Activated B cell treated with CpG ODN at 0.5 μM for 24 hours (primary cell): Measurements from ENCODE around the gene ABR. TPM values are rescaled to one million over a fixed set of nuclear protein-coding genes. Genes with fewer than 3 reads are reported as not detected.

Experiments
- ATAC-seq: fragments of 200-7000 bp; cut with Tn5 transposase; one replicate; pipeline ENCODE4 v1.10.0; 2021; ENCODE audit warnings: low read depth, mild to moderate bottlenecking, moderate library complexity
- CTCF ChIA-PET: fragments of 350-600 bp; sonication (Branson Sonifier 250); formaldehyde crosslinking; loops from one replicate; lab custom pipeline; 2021; ENCODE audit warnings: antibody characterized with exemption; lab: Charles Lee
- POLR2A ChIA-PET: fragments of 350-600 bp; sonication (Branson Sonifier 250); formaldehyde crosslinking; loops from one replicate; lab custom pipeline; 2021; ENCODE audit warnings: antibody characterized with exemption; lab: Charles Lee
- DNase-seq: peaks from one replicate; pipeline ENCODE4 v3.0.0; 2022
- H3K27ac Mint-ChIP-seq: one replicate; pipeline ENCODE4 v1.8.0; 2020; ENCODE audit warnings: mixed read lengths
- H3K27me3 Mint-ChIP-seq: one replicate; pipeline ENCODE4 v1.8.0; 2021; ENCODE audit warnings: mixed read lengths
- H3K36me3 Mint-ChIP-seq: one replicate; pipeline ENCODE4 v1.8.0; 2021; ENCODE audit warnings: low read depth, mixed read lengths
- H3K4me1 Mint-ChIP-seq: one replicate; pipeline ENCODE4 v1.8.0; 2021; ENCODE audit warnings: mixed read lengths
- H3K4me3 Mint-ChIP-seq: one replicate; pipeline ENCODE4 v1.8.0; 2020; ENCODE audit warnings: mild to moderate bottlenecking, mixed read lengths
- H3K9me3 Mint-ChIP-seq: one replicate; pipeline ENCODE4 v1.8.0; 2020; ENCODE audit warnings: mixed read lengths
- intact Hi-C: fragments of 100-400 bp; cut with micrococcal nuclease; formaldehyde crosslinking; loops from one replicate; pipeline ENCODE4 v1.15.1; 2024
- total RNA-seq: library from RNA; stranded (reverse); gene quantifications from 2 replicates; pipeline ENCODE4 v1.2.3, GENCODE V29; 2022
- TF ChIP-seq, protein P1 (sequence below): fragments of 200-600 bp; IDR thresholded peaks from one replicate; pipeline ENCODE4 v1.8.0; 2022; ENCODE audit warnings: antibody characterized with exemption, mild to moderate bottlenecking

The ABR gene
- total RNA-seq, 1 donor from 2014 or later, result 150 TPM

DNA sequence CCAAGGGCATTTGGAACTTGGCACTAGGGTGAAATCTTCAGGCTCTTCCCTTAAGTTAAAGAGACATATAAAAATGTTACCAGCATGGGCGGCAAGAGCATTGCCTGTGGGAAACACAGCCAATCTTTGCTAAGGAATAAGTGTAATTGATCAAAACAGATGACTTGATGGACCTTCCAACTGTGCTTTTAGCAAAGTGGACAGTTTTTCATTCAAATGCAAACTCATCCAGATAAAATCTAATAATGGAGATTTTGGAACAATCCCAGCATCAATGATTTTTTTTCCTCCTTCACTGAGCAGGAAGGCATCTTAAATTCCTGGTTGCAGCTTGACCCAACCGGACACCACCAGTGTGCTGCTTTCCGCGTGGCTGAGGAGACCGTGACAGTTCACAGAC, 47.6 kb upstream of the ABR start:
- H3K27me3 Mint-ChIP-seq, result peaks cover 7% of the 10 kb centered on the region
- H3K9me3 Mint-ChIP-seq, result no peaks in the 10 kb centered on the region
- CTCF ChIA-PET, result interaction anchor here (1.3 to 2.6 kb wide), 4 partner anchors 11 to 105 kb away, joined by 3 to 9 read pairs (median 4); no protein-coding TSS in a partner anchor
- TF ChIP-seq, protein P1, sequence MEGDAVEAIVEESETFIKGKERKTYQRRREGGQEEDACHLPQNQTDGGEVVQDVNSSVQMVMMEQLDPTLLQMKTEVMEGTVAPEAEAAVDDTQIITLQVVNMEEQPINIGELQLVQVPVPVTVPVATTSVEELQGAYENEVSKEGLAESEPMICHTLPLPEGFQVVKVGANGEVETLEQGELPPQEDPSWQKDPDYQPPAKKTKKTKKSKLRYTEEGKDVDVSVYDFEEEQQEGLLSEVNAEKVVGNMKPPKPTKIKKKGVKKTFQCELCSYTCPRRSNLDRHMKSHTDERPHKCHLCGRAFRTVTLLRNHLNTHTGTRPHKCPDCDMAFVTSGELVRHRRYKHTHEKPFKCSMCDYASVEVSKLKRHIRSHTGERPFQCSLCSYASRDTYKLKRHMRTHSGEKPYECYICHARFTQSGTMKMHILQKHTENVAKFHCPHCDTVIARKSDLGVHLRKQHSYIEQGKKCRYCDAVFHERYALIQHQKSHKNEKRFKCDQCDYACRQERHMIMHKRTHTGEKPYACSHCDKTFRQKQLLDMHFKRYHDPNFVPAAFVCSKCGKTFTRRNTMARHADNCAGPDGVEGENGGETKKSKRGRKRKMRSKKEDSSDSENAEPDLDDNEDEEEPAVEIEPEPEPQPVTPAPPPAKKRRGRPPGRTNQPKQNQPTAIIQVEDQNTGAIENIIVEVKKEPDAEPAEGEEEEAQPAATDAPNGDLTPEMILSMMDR, result no peak
- peaks cover 38% of the 10 kb centered on the region for H3K4me1 Mint-ChIP-seq
- no peak for ATAC-seq
- intact Hi-C loops, result no loop called here
- peak overlapping the region; percentile 56 for H3K27ac Mint-ChIP-seq
- H3K4me3 Mint-ChIP-seq, result peak overlapping the region; percentile 88
- H3K36me3 Mint-ChIP-seq, result peaks cover 38% of the 10 kb centered on the region
- DNase-seq, result no peak
- POLR2A ChIA-PET, result interaction anchor here (0.5 to 3.6 kb wide), 7 partner anchors 11 to 260 kb away, joined by 3 to 31 read pairs (median 19); partner anchors contain the start of genes ABR and YWHAE

- intact Hi-C loops, result no loop called here
- Mint-ChIP-seq H3K36me3 (peaks cover 44% of the 10 kb centered on the region), H3K9me3 (no peaks in the 10 kb centered on the region), H3K27ac (no peak overlapping the region), H3K27me3 (no peaks in the 10 kb centered on the region), H3K4me3 (no peak overlapping the region), H3K4me1 (peaks cover 37% of the 10 kb centered on the region)
- ChIA-PET CTCF (no interaction called here), POLR2A (interaction anchor here (3.2 kb wide), 1 partner anchor 12 kb away, joined by 19 read pairs; no protein-coding TSS in a partner anchor)
- TF ChIP-seq, protein P1, result no peak
- DNase-seq (no peak), ATAC-seq (no peak)
Measured at GRCh38 chr17:1226308-1226707, 46.5 kb upstream of the ABR start.

DNA sequence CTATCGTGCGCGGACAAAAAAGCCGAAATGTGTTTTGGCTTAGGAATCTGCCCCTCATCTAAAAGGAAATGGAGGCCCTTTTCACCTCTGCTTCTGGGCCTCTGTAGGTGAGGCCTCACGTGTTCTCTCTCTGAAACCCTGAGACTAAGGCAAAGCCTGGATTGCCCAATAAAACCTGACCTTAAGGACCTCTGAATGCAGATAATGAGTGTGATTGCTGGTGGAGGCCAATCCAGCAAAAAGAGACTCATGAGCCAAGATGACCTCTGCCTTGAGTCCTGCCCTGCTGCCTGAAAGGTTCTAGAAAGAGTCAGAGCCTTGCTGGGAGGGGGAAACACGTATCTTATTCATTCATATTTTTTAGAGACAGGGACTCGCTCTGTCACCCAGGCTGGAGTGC, 44.5 kb upstream of the ABR start:
- CTCF ChIA-PET, result no interaction called here
- H3K27ac Mint-ChIP-seq, result no peak overlapping the region
- H3K36me3 Mint-ChIP-seq, result peaks cover 47% of the 10 kb centered on the region
- H3K9me3 Mint-ChIP-seq, result no peaks in the 10 kb centered on the region
- TF ChIP-seq, protein P1, result no peak
- ATAC-seq, result no peak
- no peak overlapping the region for H3K4me3 Mint-ChIP-seq
- peaks cover 38% of the 10 kb centered on the region for H3K4me1 Mint-ChIP-seq
- no peaks in the 10 kb centered on the region for H3K27me3 Mint-ChIP-seq
- POLR2A ChIA-PET, result interaction anchor here (0.9 kb wide), 1 partner anchor 8 kb away, joined by 5 read pairs; no protein-coding TSS in a partner anchor
- no peak for DNase-seq
- intact Hi-C loops, result no loop called here

DNA sequence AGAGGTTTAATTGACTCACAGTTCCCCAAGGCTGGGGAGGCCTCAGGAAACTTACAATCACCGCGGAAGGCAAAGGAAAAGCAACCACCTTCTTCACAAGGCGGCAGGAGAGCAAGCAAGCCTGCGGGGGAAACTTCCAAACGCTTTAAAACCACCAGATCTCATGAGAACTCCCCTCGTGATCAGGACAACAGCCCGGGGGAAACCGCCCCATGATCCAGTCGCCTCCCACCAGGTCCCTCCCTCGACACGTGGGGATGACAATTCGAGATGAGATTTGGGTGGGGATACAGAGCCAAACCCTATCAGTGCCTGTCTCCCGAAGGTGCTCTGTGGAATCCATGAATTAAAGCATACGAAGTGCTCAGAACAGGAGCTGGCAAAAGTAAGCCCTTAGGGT, 43.9 kb upstream of the ABR start:
- peaks cover 47% of the 10 kb centered on the region for H3K36me3 Mint-ChIP-seq
- no peaks in the 10 kb centered on the region for H3K27me3 Mint-ChIP-seq
- DNase-seq (no peak), ATAC-seq (no peak)
- H3K4me1 Mint-ChIP-seq, result peaks cover 45% of the 10 kb centered on the region
- no peak overlapping the region for H3K27ac Mint-ChIP-seq
- CTCF ChIA-PET, result no interaction called here
- POLR2A ChIA-PET, result no interaction called here
- TF ChIP-seq, protein P1, result no peak
- no peaks in the 10 kb centered on the region for H3K9me3 Mint-ChIP-seq
- H3K4me3 Mint-ChIP-seq, result no peak overlapping the region
- intact Hi-C loops, result no loop called here

DNA sequence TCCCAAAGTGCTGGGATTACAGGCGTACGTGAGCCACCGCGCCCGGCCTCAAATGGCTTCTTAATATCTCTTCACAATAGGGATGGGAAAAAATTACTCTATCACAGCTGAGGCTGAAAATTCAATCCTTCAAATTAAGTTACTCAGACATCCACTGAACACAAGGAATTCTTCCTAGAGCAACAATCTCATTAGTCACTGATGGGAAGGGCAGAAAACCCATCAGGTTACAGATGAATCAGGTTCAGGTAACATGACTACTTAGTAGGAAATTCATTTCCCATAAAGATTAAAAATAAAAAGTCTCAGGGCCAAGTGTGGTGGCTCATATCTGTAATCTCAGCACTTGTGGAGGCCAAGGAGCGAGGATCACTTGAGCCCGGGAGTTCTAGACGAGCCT, 42.5 kb upstream of the ABR start:
- no peak overlapping the region for H3K4me3 Mint-ChIP-seq
- no peak overlapping the region for H3K27ac Mint-ChIP-seq
- ATAC-seq, result no peak
- intact Hi-C loops, result no loop called here
- no peaks in the 10 kb centered on the region for H3K27me3 Mint-ChIP-seq
- CTCF ChIA-PET, result interaction anchor here (0.6 kb wide), 1 partner anchor 108 kb away, joined by 4 read pairs; no protein-coding TSS in a partner anchor
- H3K9me3 Mint-ChIP-seq, result no peaks in the 10 kb centered on the region
- TF ChIP-seq, protein P1, result no peak
- POLR2A ChIA-PET, result no interaction called here
- H3K36me3 Mint-ChIP-seq, result peaks cover 40% of the 10 kb centered on the region
- H3K4me1 Mint-ChIP-seq, result peaks cover 44% of the 10 kb centered on the region
- no peak for DNase-seq
